Lower lobe of right lung (tissue), 2 donors: ENCODE measurements around the gene MEOX1. TPM values are rescaled to one million over a fixed set of nuclear protein-coding genes. Genes with fewer than 3 reads are reported as not detected.

Experiments
- ATAC-seq, 2 donors: fragments of 200-7000 bp; cut with Tn5 transposase; one replicate each; pipeline ENCODE4 v1.9.1; 2020 to 2022; ENCODE audit warnings: mild to moderate bottlenecking in 2 of 2, moderate library complexity in 2 of 2
- DNase-seq: peaks from one replicate; pipeline ENCODE4 v3.0.0-alpha.2; 2020
- H3K27ac ChIP-seq: fragments of 200-600 bp; one replicate; pipeline ENCODE4 v1.8.0; 2022
- H3K27me3 ChIP-seq: fragments of 200-600 bp; one replicate; pipeline ENCODE4 v1.8.0; 2022; ENCODE audit warnings: low read depth
- H3K36me3 ChIP-seq: fragments of 200-600 bp; one replicate; pipeline ENCODE4 v1.8.0; 2022; ENCODE audit warnings: mild to moderate bottlenecking
- H3K4me1 ChIP-seq: fragments of 200-600 bp; one replicate; pipeline ENCODE4 v1.8.0; 2022
- H3K4me3 ChIP-seq: fragments of 200-600 bp; one replicate; pipeline ENCODE4 v1.8.0; 2022; ENCODE audit warnings: mild to moderate bottlenecking
- H3K9me3 ChIP-seq: fragments of 200-600 bp; one replicate; pipeline ENCODE4 v1.8.0; 2022
- intact Hi-C: fragments of 100-400 bp; cut with DNase I; formaldehyde crosslinking; loops from one replicate; pipeline ENCODE4 v1.11.0; 2022
- total RNA-seq: library from RNA; stranded (reverse); fragmentation: NEBNext Ultra II Directional; extraction: Animal tissue kit (Norgen Biotek cat#: 25700); gene quantifications from one replicate; pipeline ENCODE4 v1.2.1, GENCODE V29; 2021
- TF ChIP-seq, protein P1 (sequence below): fragments of 200-600 bp; IDR thresholded peaks from one replicate; pipeline ENCODE4 v1.8.0; 2022; ENCODE audit warnings: antibody characterized with exemption, mild to moderate bottlenecking
- donor health status: DM: no; HTN: yes; CAD: no; lungs with severe emphysema.

The MEOX1 gene
- total RNA-seq, 1 donor from 2014 or later, result 0.86 TPM

- TF ChIP-seq, protein P1, sequence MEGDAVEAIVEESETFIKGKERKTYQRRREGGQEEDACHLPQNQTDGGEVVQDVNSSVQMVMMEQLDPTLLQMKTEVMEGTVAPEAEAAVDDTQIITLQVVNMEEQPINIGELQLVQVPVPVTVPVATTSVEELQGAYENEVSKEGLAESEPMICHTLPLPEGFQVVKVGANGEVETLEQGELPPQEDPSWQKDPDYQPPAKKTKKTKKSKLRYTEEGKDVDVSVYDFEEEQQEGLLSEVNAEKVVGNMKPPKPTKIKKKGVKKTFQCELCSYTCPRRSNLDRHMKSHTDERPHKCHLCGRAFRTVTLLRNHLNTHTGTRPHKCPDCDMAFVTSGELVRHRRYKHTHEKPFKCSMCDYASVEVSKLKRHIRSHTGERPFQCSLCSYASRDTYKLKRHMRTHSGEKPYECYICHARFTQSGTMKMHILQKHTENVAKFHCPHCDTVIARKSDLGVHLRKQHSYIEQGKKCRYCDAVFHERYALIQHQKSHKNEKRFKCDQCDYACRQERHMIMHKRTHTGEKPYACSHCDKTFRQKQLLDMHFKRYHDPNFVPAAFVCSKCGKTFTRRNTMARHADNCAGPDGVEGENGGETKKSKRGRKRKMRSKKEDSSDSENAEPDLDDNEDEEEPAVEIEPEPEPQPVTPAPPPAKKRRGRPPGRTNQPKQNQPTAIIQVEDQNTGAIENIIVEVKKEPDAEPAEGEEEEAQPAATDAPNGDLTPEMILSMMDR, result no peak
- DNase-seq, result no peak
- intact Hi-C loops, result no loop called here
Observed at GRCh38 chr17:43671755-43672519, 10.2 kb upstream of the MEOX1 start.

DNA sequence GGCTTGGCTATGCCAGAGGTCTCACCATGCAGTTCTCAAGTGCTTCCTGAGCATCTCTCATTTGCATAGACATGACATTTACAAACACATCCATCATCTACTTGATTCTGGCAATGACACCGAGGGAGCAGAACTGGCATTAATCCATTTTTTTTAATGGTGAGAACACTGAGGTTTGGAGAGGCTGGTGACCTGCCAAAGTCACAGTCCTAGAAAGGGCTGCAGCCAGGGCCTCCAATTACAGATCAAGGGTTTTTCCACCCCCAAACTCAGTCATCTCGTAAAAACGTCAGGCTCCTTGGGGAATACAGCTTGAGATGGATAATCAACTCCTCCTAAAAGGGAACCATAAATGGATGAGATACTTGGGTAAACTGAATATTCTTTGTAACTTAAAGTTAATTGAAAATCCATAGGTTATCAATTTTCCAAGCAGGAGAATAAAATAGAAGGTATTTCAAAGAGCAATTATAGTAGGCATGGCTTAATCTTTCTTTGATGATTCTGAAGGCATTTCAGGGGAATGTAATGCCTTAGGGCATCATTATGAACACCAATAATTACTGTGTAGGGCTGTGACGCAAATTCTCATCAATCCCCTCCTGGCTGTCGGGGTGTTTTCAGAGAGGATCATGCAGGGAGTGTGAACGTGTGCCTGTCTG, 9.4 kb upstream of the MEOX1 start:
- TF ChIP-seq, protein P1, result no peak
- H3K27me3 ChIP-seq, result no peaks in the 10 kb centered on the region
- H3K36me3 ChIP-seq, result no peaks in the 10 kb centered on the region
- no peak overlapping the region for H3K4me3 ChIP-seq
- intact Hi-C loops, result no loop called here
- no peak overlapping the region for H3K27ac ChIP-seq
- no peaks in the 10 kb centered on the region for H3K9me3 ChIP-seq
- ATAC-seq, result peak in 1 of 2 donors; percentile 39
- DNase-seq, result no peak
- H3K4me1 ChIP-seq, result no peaks in the 10 kb centered on the region

More at GRCh38 chr17:43671755-43672519, 10.2 kb upstream of the MEOX1 start:
- no peaks in the 10 kb centered on the region for H3K27me3 ChIP-seq
- ATAC-seq, result no peak
- no peaks in the 10 kb centered on the region for H3K36me3 ChIP-seq
- H3K9me3 ChIP-seq, result no peaks in the 10 kb centered on the region
- H3K4me3 ChIP-seq, result no peak overlapping the region
- H3K27ac ChIP-seq, result no peak overlapping the region
- peaks cover 5% of the 10 kb centered on the region for H3K4me1 ChIP-seq

DNA sequence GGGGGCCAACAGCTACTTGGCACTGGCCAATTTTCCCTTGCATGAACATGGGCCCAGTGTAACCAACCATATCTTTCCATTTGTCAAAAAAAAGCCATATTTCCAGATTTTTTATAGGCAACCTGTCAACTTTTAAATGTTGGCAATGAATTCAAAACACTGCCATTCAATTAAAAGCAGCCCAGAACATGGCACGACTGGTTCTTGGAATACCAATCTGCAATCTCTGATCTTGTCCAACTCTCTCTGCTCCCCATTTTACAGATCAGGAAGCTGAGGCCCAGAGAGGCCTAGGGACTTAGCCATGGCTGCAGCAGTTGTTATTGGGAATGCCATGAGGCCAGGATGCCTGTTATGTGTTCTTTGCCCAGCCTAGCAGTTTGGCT, 8.9 kb upstream of the MEOX1 start:
- Histone ChIP-seq H3K27me3 (no peaks in the 10 kb centered on the region), H3K4me1 (no peaks in the 10 kb centered on the region), H3K27ac (no peak overlapping the region), H3K4me3 (no peak overlapping the region), H3K9me3 (no peaks in the 10 kb centered on the region), H3K36me3 (no peaks in the 10 kb centered on the region)
- TF ChIP-seq, protein P1, result no peak
- ATAC-seq (no peak), DNase-seq (no peak)
- intact Hi-C loops, result no loop called here

GRCh38 chr17:43669971-43670644, 8.4 kb upstream of the MEOX1 start:
- intact Hi-C loops, result no loop called here
- TF ChIP-seq, protein P1, result no peak

GRCh38 chr17:43667947-43668348, 6.2 kb upstream of the MEOX1 start:
- Histone ChIP-seq H3K27me3 (no peaks in the 10 kb centered on the region), H3K4me3 (no peak overlapping the region), H3K36me3 (no peaks in the 10 kb centered on the region), H3K4me1 (no peaks in the 10 kb centered on the region), H3K9me3 (no peaks in the 10 kb centered on the region), H3K27ac (no peak overlapping the region)
- TF ChIP-seq, protein P1, result no peak
- ATAC-seq (no peak), DNase-seq (no peak)
- intact Hi-C loops, result no loop called here

More at GRCh38 chr17:43669971-43670644, 8.4 kb upstream of the MEOX1 start:
- H3K36me3 ChIP-seq, result no peaks in the 10 kb centered on the region
- no peaks in the 10 kb centered on the region for H3K9me3 ChIP-seq
- H3K4me3 ChIP-seq, result no peak overlapping the region
- DNase-seq (no peak), ATAC-seq (peak in 1 of 2 donors; percentile 34)
- H3K27ac ChIP-seq, result no peak overlapping the region
- no peaks in the 10 kb centered on the region for H3K27me3 ChIP-seq
- no peaks in the 10 kb centered on the region for H3K4me1 ChIP-seq
